Subcutaneous abdominal adipose tissue (tissue), 5 donors: ENCODE data around the gene SPATA31C1.

Experiments used
- H3K27ac ChIP-seq: one replicate; pipeline ENCODE4 v1.7.0; 2013; ENCODE audit warnings: low read depth, mild to moderate bottlenecking, inconsistent platforms, low read length, moderate library complexity
- H3K27me3 ChIP-seq, 5 donors: one replicate each; pipeline ENCODE4 v1.7.0; 2013; ENCODE audit warnings: low read length in 5 of 5, inconsistent platforms in 1 of 5; ENCODE audit not compliant: control insufficient read depth in 5 of 5, insufficient read depth in 4 of 5
- H3K36me3 ChIP-seq, 5 donors: one replicate each; pipeline ENCODE4 v1.7.0; 2013; ENCODE audit warnings: low read length in 5 of 5; ENCODE audit not compliant: control insufficient read depth in 5 of 5, insufficient read depth in 5 of 5
- H3K4me1 ChIP-seq, 5 donors: one replicate each; pipeline ENCODE4 v1.7.0; 2013; ENCODE audit warnings: low read length in 5 of 5, mild to moderate bottlenecking in 3 of 5, moderate library complexity in 1 of 5; ENCODE audit not compliant: control insufficient read depth in 5 of 5, insufficient read depth in 5 of 5
- H3K4me3 ChIP-seq, 5 donors: one replicate each; pipeline ENCODE4 v1.7.0; 2013; ENCODE audit warnings: low read length in 5 of 5, low read depth in 1 of 5
- H3K9ac ChIP-seq, 5 donors: one replicate each; pipeline ENCODE4 v1.7.0; 2013; ENCODE audit warnings: low read length in 5 of 5, mild to moderate bottlenecking in 4 of 5, moderate library complexity in 3 of 5
- H3K9me3 ChIP-seq, 5 donors: one replicate each; pipeline ENCODE4 v1.7.0; 2013; ENCODE audit warnings: low read length in 5 of 5; ENCODE audit not compliant: control insufficient read depth in 5 of 5
- donor health status: healthy.
- donor health status: healthy.
- donor health status: healthy.
- donor health status: healthy.
- donor health status: healthy.

The SPATA31C1 gene

GRCh38 chr9:87885484-87886189 lies 32.1 kb upstream of the SPATA31C1 start:
- no peak overlapping the region for H3K27ac ChIP-seq
- no peaks in the 10 kb centered on the region for H3K36me3 ChIP-seq
- H3K4me3 ChIP-seq = no peak overlapping the region
- no peaks in the 10 kb centered on the region for H3K4me1 ChIP-seq
- no peaks in the 10 kb centered on the region for H3K9me3 ChIP-seq
- H3K9ac ChIP-seq = no peak overlapping the region
- H3K27me3 ChIP-seq = peaks cover 0 to 13% (median 5%) of the 10 kb centered on the region in 5 donors

GRCh38 chr9:87886210-87886932 lies 31.4 kb upstream of the SPATA31C1 start:
- peaks cover 0 to 13% (median 5%) of the 10 kb centered on the region in 5 donors for H3K27me3 ChIP-seq
- no peaks in the 10 kb centered on the region for H3K4me1 ChIP-seq
- H3K27ac ChIP-seq = no peak overlapping the region
- no peaks in the 10 kb centered on the region for H3K36me3 ChIP-seq
- no peak overlapping the region for H3K4me3 ChIP-seq
- no peak overlapping the region for H3K9ac ChIP-seq
- no peaks in the 10 kb centered on the region for H3K9me3 ChIP-seq

- H3K9me3 ChIP-seq = no peaks in the 10 kb centered on the region
- H3K27me3 ChIP-seq = peaks cover 0 to 13% (median 5%) of the 10 kb centered on the region in 5 donors
- no peak overlapping the region for H3K9ac ChIP-seq
- no peak overlapping the region for H3K4me3 ChIP-seq
- no peaks in the 10 kb centered on the region for H3K36me3 ChIP-seq
- H3K27ac ChIP-seq = no peak overlapping the region
- H3K4me1 ChIP-seq = no peaks in the 10 kb centered on the region
Measured at GRCh38 chr9:87886933-87887505, 30.7 kb upstream of the SPATA31C1 start.

- Histone ChIP-seq H3K27me3 (peaks cover 0 to 13% (median 5%) of the 10 kb centered on the region in 5 donors), H3K9ac (no peak overlapping the region), H3K4me3 (no peak overlapping the region)
Measured at GRCh38 chr9:87887661-87888480, 29.9 kb upstream of the SPATA31C1 start.

GRCh38 chr9:87888501-87888900 lies 29.3 kb upstream of the SPATA31C1 start:
- H3K36me3 ChIP-seq = no peaks in the 10 kb centered on the region
- H3K9ac ChIP-seq = no peak overlapping the region
- H3K9me3 ChIP-seq = no peaks in the 10 kb centered on the region
- H3K27me3 ChIP-seq = peaks cover 0 to 13% (median 5%) of the 10 kb centered on the region in 5 donors
- no peak overlapping the region for H3K4me3 ChIP-seq
- H3K27ac ChIP-seq = no peak overlapping the region
- H3K4me1 ChIP-seq = no peaks in the 10 kb centered on the region

More at GRCh38 chr9:87887661-87888480, 29.9 kb upstream of the SPATA31C1 start:
- H3K36me3 ChIP-seq = no peaks in the 10 kb centered on the region
- H3K4me1 ChIP-seq = no peaks in the 10 kb centered on the region
- no peak overlapping the region for H3K27ac ChIP-seq
- no peaks in the 10 kb centered on the region for H3K9me3 ChIP-seq

- Histone ChIP-seq H3K9ac (no peak overlapping the region), H3K4me3 (no peak overlapping the region), H3K4me1 (no peaks in the 10 kb centered on the region), H3K36me3 (no peaks in the 10 kb centered on the region), H3K9me3 (no peaks in the 10 kb centered on the region), H3K27me3 (peaks cover 0 to 11% (median 5%) of the 10 kb centered on the region in 5 donors), H3K27ac (no peak overlapping the region)
Measured at GRCh38 chr9:87889065-87889881, 28.5 kb upstream of the SPATA31C1 start.

GRCh38 chr9:87889882-87890252 lies 27.9 kb upstream of the SPATA31C1 start:
- peaks cover 0 to 4% (median 0%) of the 10 kb centered on the region in 5 donors for H3K9me3 ChIP-seq
- no peak overlapping the region for H3K27ac ChIP-seq
- peaks cover 0 to 8% (median 2%) of the 10 kb centered on the region in 5 donors for H3K27me3 ChIP-seq
- H3K9ac ChIP-seq = no peak overlapping the region
- H3K36me3 ChIP-seq = no peaks in the 10 kb centered on the region
- H3K4me1 ChIP-seq = no peaks in the 10 kb centered on the region
- H3K4me3 ChIP-seq = no peak overlapping the region

GRCh38 chr9:87890837-87891236 lies 26.9 kb upstream of the SPATA31C1 start:
- Histone ChIP-seq H3K27me3 (peaks cover 0 to 5% (median 0%) of the 10 kb centered on the region in 5 donors), H3K27ac (no peak overlapping the region), H3K36me3 (no peaks in the 10 kb centered on the region), H3K9me3 (peaks cover 0 to 6% (median 0%) of the 10 kb centered on the region in 5 donors), H3K4me3 (no peak overlapping the region), H3K4me1 (no peaks in the 10 kb centered on the region), H3K9ac (no peak overlapping the region)

- Histone ChIP-seq H3K27me3 (peaks cover 0 to 3% (median 0%) of the 10 kb centered on the region in 5 donors), H3K9ac (no peak overlapping the region)
Measured at GRCh38 chr9:87891754-87892153, 26.0 kb upstream of the SPATA31C1 start.

More at GRCh38 chr9:87891754-87892153, 26.0 kb upstream of the SPATA31C1 start:
- Histone ChIP-seq H3K9me3 (peaks cover 0 to 6% (median 0%) of the 10 kb centered on the region in 5 donors), H3K36me3 (no peaks in the 10 kb centered on the region), H3K27ac (no peak overlapping the region), H3K4me1 (no peaks in the 10 kb centered on the region), H3K4me3 (no peak overlapping the region)
